GM19452 (cell line): Measurements from ENCODE around the gene ERGIC1.
A peak's percentile ranks its signal among the peaks of the same experiment; 100 is the strongest.

Experiments
- ATAC-seq: cut with Tn5 transposase; IDR thresholded peaks from one replicate; pipeline ENCODE4 v1.9.1; 2021; ENCODE audit not compliant: unreplicated experiment

Gene ERGIC1

DNA sequence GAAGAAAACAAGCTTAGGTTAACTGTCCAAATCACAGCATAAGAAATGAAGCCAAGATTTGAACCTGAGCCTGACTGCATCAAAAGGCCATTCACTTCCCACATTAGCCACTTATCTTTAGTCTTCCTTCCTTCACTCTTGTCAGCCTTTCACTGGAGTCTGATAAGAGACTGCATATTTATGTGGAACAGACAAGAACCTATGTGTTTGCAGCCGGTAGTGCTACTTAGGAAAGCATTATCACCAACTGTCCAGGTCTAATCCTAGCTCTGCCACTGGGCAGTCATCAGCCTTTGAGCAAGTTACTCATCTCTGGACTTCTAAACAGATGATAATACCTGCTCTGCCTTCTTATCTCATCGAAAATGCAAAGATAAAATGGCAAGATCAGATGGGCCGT lies 137.4 kb downstream of the ERGIC1 start:
- no peak for ATAC-seq

DNA sequence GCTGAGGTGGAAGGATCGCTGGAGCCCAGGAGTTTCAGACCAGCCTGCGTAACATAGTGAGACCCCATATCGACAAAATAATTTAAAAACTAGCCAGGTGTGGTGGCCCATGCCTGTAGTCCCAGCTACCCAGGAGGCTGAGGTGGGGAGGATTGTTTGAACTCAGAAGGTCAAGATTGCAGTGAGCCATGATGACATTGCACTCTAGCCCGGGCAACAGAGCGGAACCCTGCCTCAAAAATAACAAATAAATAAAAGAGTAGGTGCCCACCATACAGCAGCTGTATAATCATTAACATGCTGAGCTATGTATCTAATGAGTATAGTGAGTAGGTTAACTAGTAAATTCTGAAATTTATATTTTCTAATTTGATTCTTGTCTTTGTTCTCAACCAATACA lies 138.5 kb downstream of the ERGIC1 start:
- no peak for ATAC-seq

DNA sequence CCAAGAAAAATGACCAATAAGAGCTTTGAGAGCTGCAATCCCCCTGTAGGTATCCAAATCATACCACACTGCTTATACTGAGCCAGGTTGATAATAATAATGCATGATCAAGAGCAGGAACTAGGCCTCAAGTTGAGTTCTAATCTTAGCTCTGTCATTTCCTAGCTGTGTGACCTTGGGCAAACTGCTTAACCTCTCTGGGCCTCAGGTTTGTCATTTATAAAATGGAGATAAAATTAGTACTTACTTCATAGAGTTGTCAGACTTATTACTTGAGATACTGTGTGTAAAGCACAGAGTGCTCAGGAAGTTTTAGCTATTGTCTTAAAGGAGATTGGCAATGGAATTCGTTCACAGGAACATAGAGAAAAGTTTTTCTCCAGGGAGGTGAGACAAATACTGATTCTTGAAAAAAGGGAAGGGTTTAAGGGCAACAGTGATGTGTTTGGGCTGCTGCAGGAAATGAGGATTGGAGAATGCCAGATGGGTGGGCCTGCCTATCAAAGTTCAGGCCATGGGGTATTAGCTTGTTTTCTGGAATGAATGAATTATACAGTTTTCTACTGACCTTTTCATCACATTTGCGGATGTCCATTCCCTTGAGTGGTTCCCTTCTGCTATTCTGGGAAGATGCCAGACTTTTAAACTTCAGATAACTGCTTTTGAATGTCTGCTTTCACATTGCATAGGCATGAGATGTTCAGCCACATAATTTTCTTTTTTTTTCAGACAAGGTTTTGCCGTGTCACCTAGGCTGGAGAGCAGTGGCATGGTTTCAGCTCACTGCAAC lies 139.3 kb downstream of the ERGIC1 start:
- no peak for ATAC-seq

DNA sequence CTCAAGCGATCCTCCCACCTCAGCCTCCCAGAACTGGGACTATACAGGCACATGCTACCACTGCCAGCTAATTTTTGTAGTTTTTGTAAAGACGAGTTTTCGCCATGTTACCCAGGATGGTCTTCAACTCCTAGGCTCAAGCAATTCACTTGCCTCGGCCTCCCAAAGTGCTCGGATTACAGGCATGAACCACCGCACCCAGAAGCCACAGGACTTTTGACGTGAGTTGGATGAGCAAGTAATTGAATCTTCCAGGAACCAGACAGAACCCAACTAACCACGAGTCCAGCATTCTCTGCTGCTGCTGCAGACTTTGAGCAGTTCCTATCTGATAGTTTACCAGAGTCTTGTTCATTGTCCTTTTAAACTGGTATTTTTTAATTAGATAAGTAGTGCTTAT lies 139.9 kb downstream of the ERGIC1 start:
- ATAC-seq = no peak

DNA sequence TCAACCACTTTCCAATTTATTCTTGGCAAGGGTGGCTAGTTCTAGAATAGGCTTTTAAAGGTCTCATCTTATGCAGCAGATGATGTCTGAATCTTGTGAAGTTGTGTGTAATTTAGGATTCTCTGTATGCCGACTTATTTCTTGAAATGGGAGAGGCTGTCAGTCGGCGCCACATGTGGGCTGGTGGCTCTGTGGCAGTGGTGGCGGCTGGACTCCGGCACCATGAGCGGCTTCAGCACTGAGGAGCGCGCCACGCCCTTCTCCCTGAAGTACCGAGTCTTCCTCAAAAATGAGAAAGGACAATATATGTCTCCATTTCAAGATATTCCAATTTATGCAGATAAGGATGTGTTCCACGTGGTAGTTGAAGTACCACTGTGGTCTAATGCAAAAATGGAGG lies 141.2 kb downstream of the ERGIC1 start:
- no peak for ATAC-seq

DNA sequence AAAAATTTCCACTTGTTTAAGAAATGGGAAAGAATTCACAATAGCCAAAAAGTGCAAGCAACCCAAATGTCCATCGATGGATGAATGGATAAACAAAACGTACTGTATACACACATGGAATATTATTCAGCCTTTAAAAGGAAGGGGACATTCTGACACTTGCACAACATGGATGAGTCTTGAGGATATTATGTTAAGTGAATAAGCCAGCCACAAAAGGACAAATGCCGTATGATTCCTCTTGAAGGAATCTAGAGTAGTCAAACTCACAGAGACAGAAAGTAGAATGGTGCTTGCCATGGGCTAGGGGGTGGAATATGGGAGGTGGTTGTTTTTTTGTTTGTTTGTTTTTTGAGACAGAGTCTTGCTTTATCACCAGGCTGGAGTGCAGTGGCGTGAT lies 145.7 kb downstream of the ERGIC1 start:
- ATAC-seq = no peak

DNA sequence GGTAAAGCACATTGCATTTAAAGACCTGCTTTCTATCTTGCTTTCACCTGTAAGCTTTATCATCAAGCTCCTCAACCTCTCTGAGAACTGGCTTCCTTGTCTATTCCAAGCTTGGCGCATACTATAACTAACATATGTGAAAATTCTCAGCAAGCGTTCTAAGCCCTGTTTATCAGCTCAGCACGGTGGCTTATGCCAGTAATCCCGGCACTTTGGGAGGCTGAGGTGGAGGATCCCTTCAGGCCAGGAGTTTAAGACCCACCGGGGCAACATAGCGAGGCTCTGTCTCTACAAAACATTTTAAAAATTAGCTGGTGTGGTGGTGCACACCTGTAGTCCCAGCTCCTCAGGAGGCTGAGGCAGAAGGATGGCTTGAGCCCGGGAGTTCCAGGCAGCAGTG lies 147.9 kb downstream of the ERGIC1 start:
- ATAC-seq = no peak

DNA sequence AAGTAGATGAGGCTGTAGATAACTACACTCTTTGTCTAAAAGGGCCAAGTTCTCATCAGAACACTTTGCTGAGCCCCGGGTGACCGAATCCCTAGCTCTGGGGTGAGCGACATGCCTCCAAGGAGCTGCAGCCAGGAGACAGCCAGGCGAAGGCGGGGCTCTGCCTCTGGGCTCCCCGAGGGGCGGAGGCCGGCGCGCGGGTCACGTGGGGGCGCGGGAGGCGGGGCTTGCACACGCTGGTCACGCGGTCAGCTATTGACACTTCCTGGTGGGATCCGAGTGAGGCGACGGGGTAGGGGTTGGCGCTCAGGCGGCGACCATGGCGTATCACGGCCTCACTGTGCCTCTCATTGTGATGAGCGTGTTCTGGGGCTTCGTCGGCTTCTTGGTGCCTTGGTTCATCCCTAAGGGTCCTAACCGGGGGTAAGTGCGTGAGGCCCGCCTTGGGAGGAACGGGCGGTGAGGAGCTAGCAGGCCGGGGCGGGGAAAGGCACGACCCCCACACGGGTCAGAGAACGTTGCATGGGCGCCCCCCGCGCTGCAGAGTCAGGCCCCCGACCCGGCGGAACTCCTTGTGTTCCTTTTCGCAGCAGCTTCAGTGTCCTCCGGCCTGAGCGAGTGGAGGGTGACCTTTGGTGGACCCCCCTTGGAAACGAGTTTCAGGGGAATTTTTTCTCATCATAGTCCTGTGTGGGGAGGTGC lies 149.6 kb downstream of the ERGIC1 start, which contains the start of gene ATP6V0E1:
Gene ATP6V0E1, plus strand, starts transcription at position 230 of the 702 bp plus-strand sequence. Its CDS starts 90 bp downstream, at position 320.
- peak; percentile 84 for ATAC-seq

DNA sequence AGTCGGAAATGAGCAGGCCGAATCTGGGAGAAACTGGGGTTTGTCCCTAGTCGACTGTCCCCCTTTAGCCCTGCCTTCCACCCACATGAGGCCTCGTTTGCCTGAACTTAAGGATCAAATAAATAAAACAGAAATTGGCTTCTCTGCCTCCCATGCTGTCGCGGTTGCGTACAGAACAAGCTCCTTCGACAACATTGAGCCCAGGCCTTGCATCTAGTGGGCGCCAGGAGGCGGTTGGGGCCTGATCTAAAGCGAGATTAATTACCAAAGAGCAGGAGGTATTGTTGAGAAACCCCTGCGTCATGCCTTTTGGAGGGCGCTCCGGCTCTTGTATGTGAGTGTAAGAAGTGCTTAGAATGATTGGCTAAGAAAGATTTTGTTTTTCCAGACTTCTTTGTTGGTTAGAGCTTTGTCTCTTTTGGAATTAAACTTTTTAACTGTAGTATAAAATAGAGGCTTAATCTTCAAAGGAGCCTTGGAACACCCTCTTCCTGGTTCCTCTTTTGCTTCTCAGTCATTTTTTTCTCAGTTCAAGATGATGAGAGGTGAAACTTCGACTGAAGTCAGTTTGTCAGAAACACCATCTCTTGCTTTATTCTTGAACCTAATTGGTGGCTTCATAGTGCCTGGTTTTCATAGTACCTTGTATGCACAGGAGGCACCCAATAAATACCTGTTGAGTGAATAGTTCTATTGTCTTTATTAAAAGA lies 150.3 kb downstream of the ERGIC1 start:
- ATAC-seq = peak; percentile 71

DNA sequence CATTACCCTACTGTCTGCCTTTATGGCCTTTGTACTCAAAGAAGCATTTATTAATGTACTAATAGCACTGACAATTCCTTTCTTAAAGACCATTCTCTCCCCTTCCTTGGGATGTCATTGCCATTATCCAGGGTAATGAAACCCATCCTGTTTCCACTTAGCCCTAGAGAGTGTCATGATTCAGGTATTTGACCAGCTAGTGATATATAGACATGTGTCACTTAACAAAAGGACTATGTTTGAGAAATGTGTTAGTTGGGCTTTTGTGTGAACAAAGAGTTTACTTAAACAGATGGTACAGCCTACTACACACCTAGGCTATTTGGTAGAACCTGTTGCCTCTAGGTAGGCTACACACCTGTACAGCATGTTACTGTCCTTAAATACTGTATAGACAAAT lies 151.5 kb downstream of the ERGIC1 start:
- no peak for ATAC-seq

DNA sequence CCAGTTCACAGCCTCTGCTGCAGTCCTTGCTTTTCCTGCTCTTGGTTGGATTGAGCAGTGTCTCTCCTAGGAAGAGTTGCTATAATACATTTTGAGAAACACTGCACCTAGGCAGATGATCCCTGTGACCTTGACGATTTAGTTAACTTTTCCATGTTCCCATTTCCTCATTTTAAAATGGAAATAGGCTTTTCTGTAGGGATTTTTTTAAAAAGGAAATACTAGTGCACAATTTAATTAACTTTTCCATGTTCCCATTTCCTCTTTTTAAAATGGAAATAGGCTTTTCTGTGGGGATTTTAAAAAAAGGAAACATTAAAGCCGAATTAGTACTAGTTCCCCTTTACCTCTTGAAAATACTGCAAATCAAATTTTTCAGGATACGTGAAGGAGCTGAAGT lies 154.2 kb downstream of the ERGIC1 start:
- ATAC-seq = no peak

DNA sequence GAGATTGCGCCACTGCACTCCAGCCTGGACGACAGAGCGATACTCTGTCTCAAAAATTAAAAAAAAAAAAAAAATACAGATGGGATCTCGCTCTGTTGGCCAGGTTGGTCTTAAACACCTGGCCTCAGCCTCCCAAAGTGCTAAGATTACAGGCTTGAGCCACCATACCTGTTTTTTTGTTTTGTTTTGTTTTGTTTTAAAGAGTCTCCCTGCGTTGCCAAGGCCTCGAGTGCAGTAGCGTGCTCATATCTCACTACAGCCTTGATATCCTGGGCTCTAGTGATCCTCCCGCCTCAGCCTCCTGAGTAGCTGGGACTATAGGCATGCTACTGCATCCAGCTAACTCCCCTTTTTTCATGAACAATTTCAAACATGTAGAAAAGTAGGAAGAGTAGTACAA lies 156.7 kb downstream of the ERGIC1 start:
- no peak for ATAC-seq

DNA sequence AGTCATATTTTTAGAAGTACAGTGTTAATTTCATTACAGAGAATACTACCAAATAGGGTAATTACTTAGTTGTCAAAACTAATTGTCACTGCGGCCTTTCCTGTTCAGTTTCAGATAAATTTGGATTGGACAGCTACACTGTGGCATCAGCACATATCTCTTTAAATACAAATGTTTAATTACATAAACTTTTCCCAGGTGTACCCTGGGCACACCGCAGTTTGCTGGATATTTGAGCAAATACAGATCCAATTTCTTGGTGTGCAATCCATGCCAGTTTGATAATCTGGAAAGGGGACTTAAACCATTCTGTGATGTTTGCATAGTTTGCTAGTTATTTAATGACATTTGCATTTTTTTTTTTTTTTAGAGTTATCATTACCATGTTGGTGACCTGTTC lies 160.4 kb downstream of the ERGIC1 start:
- ATAC-seq = no peak

DNA sequence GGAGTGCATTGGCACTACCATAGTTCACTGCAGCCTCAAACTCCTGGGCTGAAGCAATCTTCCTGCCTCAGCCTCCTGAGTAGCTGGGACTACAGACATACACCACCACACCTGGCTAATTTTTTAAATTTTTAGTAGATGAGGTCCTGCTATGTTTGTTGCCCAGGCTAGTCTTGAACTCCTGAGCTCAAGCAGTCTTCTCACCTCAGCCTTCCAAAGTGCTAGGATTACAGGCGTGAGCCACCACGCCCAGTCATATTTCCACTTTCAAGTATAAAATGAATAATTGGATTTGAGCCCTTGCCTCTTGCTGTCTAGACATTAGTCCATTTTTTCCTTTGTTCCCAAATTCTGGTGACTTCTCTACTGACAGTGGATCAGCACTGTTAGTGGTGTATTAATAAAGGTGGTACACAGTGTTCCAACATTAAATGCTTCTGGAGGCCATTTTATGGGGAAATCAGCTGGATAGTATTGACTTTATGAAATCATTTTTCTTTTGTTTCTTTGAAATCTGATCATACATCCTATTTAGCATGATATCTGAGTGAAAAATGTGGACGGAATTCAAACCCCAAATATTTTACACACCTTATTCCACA lies 165.4 kb downstream of the ERGIC1 start:
- no peak for ATAC-seq

DNA sequence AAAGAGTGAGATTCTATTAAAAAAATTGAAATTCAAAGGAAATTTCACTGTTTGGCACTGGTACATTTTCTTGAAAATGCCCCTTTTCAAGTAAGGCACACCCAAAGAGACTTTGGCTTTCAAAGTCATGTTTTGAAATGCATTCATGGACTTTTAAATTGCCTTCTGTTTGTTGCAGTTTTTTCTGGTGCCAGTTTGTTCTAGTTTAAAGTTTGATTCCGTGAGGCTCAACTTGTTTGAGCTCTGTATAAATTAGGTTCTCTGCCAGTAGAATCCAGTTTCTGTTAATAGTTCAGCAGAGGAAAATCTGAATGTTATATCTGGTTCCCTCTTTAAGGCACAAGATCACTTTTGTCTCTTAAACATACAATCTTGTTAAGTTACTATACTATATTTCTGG lies 165.9 kb downstream of the ERGIC1 start:
- no peak for ATAC-seq

DNA sequence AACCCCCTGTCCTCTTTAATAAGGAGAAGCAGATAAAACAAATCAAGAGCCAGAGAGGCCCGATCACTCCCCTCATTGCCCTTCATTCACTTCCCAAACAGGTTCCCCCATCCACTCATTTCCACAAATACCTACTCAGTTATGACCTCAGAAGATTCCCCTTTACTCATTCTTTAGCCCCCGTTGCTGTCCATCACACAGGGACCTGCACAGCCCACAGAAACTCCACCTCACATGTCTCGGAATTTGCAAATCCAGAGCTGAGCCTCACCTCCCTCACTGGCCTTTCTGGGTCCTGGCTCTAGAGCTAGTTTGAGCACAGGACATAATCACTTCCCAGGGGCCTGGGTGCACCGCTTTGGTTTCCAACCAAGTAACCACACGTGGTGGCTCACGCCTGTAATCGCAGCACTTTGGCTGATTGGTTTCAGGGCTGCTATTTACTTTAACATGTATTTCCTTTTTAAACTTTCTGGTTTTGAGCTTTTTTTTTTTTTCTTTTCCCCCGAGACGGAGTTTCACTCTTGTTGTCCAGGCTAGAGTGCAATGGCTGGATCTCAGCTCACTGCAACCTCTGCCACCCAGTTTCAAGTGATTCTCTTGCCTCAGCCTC lies 167.3 kb downstream of the ERGIC1 start:
- peak; percentile 87 for ATAC-seq
